GM11168 (cell line): ENCODE data around the gene ACOX1.

ENCODE experiments used
- in situ Hi-C: fragments of 300-500 bp; cut with MboI; formaldehyde crosslinking; loops from one replicate; pipeline ENCODE4 v1.12.0; 2022; ENCODE audit warnings: low sequenced_read_pairs; ENCODE audit not compliant: unreplicated experiment

ACOX1 gene

DNA sequence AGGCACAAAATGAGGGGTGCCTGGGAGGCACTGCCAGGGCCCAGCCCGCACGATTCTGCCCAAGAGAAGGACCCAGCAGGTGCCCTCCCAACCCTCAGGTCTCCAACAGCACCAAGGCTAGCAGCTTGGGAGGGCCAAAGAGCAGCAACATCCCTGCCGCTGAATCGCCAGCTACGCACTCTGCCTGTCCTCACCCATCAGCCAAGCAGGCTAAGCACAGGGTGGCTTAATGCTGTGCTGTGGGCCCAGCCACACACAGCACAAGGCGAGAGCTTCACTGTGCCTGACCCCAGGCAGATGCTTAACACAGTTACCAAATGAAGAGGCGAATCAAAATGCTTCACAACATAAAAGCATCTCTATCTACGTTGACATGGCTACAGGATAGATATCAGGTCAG is 63.7 kb downstream of the ACOX1 start:
- in situ Hi-C loops, result loop anchor here (10.0 to 25.0 kb wide), 2 partner anchors 90 to 397 kb away; partner anchors contain the start of genes CDK3 and QRICH2

DNA sequence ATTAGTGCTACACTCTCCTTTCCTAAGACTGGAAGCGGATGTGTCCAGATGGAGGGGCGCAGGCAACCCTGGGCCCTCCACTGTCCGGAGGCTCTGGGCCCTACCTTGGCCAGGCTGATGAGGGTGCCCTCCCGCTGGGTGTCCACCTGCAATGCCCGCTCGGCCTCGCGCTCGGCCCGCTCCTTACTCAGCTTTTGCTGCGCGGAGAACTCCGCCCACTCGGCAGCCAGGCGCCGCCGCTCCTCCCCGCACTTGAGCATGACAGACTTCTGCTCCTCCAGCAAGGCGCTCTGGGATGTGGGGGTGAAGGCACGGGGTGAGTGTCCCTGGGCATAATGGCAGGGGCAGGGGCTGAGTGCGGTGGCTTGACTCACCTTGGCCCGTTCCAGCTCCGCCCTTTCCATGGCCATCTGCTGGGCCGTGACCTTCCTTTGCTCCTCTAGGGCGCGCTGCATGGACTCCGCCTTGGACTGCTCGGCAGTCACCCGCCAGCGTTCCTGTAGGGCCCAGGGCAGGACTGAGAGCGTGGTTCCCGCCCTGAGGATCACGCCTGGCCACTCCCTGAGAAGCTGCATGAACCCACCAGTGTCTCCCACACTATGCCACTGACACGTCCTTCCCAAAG is 64.2 kb downstream of the ACOX1 start:
- in situ Hi-C loops, result loop anchor here (10.0 to 25.0 kb wide), 2 partner anchors 90 to 398 kb away; partner anchors contain the start of genes CDK3 and QRICH2

DNA sequence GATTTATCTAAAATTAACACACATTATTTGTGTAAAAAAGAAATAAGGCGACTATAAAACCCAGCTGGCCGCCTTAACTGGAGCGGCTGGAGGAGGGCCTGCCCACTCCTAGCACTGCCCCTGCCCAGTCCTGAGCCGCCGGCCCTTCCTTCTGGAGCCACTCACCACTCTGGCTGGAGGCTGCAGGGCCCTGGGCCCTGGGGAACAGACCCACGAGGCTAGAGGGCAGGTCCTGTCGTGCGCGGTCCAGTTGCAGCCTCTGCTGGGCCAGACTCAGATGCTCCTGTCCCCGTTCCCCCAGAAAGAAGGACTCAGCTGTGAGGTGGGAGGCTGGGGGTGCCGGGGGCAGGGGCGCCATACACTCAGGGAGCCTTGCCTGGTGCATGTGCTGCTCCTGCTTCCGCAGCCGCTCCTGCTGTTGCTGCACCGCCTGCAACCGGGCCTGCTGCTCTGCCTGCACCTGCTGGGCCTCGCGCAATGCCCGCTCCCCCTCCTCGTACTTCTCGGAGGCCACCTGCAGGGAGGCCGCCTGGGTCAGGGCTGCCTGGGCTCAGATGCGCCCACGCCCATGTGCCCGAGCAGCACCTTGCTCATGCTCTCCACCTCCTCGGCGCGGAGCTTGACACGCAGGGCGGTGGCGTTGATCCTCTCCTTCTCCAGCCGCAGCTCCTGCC is 65.3 kb downstream of the ACOX1 start:
- in situ Hi-C loops, result loop anchor here (10.0 to 25.0 kb wide), 2 partner anchors 91 to 399 kb away; partner anchors contain the start of genes CDK3 and QRICH2

DNA sequence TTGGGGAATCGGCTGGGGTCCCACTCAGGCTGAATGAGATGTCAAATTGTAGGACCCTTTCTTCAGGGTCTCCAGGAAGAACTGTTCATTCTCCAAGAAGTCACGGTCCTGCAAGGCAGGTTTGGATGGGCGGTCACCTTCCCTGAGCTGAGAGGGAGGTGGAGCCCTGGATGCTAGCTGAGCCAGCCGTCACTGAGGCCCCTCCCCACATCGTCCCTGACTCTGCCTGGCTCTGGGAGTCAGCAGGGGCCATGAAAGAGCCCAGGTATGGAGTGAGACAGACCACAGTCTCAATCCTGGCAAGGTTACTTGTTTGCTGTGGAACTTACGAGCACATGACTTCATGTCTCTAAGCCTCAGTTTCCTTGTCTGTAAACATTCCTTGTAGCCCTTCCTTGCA is 68.3 kb downstream of the ACOX1 start:
- in situ Hi-C loops, result loop anchor here (10.0 to 25.0 kb wide), 2 partner anchors 94 to 402 kb away; partner anchors contain the start of genes CDK3 and QRICH2

DNA sequence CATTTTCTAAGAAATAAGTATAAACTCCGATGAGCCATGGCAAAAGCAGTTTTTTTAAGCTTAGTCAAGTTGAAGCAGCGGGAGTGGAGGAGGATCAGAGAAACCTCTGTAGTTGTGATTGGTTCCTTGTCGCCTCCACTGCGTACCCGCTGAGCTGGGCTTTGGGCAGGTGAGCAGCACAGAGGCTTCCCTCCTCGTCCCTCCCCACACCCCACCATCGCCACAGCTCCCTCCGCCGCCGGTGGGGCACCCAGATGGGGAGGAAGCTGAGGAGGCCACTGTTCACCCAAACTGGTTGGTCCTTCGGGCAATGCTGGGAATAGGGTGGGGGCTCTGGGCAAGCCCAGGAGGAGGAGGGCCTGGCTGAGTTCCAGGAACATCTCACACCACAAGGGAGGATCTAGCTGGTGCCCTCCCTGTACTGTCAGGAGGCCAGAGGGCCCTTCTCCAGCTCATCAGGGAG is 69.1 kb downstream of the ACOX1 start:
- in situ Hi-C loops, result loop anchor here (10.0 to 25.0 kb wide), 2 partner anchors 95 to 402 kb away; partner anchors contain the start of genes CDK3 and QRICH2

DNA sequence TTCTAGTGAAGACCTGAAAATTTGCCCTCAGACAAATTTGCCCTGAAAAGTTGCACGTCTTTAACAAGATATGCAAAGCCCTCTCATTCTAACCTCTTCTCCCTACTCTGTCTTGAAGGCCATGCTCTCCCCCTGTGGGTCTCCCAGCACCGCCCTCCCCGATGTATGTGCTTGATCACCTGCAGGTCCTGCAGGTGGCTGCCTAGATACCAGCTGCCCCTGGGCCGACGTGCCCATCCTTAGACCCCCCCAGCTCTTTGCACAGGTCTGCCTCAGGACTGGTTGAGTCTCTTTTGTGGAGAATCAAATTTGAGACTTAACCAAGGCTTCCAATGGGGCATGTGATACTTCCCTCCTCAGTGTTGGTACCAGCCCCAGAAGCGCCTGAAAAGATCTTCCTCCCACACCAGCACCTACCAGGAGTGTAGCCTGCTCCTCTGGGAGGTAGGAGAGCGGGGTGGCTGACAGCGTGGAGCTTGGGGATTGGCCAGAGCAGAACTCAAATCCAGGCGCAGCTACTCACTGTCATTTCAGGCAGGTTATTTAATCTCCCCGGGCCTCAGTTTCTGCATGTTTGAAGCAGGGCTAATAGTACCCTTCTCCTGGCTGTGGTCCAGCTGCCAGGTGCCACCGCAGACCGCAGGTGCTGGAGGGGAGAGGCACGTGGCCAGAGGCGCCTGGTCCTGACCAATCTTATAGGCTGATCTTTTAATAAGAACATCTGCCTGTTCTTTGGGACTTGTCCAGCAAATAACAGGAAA is 69.7 kb downstream of the ACOX1 start:
- in situ Hi-C loops, result loop anchor here (25.0 kb wide), 1 partner anchor 403 kb away; the partner anchor contains the start of gene QRICH2

DNA sequence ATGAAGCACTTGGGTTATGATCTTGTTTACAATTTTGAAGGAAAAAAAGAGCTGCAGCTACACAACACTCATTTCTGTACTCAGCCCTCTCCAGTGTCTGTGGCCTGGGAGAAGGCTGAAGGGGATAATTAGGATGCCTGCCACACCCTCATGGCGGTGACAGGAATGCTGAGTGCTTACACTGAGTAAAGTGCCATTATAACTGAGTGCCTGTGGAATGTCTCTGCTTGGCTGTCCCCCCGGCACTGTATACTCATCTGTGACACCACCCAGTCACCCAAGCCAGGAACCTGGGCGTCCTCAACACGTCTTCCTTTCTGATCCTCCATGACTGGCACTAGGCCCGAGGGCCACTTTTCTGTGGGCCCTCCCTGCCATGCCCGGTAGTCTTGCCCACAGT is 70.8 kb downstream of the ACOX1 start:
- in situ Hi-C loops, result loop anchor here (25.0 kb wide), 1 partner anchor 404 kb away; the partner anchor contains the start of gene QRICH2

DNA sequence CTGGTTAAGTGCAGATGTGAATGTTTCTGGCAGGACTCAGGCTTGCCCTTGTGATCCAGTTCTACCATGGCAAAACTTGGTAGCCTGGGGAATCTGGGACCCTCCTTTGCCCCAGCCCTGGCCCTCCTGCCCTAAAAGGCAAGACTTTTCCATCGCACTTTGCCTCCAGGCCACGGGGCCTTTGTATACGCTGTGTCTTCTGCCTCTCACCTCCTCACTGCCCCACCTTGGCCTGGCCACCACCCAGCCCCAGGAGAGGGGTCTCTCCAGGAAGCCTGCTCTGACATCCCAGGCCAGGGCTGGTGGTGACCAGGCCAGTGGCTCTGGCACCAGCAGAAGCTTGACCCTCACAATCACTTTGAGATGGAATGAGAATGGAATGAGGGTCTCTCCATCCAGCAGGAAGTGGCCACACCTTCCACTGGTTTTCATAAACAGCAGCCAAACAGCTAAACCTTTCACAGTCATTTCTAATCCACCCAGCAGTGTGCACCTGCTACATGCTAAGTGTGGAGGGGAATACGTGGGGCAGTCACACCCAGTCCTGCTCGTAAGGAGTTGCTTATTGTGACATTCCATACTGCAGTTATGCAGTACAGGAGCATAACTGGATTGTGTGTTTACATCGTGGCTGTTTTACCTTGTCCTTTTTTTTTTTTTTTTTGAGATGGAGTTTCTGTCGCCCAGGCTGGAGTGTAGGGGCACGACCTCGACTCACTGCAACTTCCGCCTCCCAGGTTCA is 72.7 kb downstream of the ACOX1 start:
- in situ Hi-C loops, result loop anchor here (25.0 kb wide), 1 partner anchor 406 kb away; the partner anchor contains the start of gene QRICH2

DNA sequence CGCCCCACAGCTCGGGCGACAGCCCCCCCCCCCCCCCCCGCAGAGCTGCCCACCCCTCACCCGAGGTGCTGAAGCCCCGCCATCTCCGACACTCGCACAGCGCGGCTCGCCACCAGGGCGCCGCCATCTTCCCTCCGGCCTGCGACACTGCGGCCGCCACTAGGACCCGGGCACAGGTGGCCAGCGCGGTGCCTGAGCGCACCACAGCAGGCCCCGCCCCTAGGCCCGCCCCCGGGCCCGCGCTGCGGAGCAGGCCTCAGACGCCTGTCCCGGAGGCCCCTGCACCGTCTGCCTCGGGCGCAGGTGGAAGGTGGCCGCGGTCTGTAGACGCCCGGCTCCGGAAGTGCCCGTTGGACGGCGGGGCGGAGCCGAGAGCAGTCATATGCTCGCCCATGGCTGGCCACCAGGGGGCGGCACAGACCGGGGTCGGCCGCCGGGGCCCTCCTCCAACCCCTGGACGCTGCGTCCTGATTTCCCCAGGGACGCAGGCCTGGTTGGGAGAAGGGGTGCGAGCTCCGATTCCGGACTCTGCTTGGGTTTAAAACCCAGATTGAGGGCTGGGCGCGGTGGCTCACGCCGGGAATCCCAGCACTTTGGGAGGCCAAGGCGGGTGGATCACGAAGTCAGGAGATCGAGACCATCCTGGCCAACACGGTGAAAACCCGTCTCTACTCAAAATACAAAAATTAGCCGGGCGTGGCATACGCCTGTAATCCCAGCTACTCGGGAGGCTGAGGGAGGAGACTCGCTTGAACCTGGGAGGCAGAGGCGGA is 74.0 kb downstream of the ACOX1 start, which contains the start of gene MRPL38:
MRPL38 (minus strand) TSS at position 136 of the 773 bp plus-strand sequence; CDS start at position 127, 9 bp downstream.
- in situ Hi-C loops, result loop anchor here (25.0 kb wide), 1 partner anchor 407 kb away; the partner anchor contains the start of gene QRICH2

DNA sequence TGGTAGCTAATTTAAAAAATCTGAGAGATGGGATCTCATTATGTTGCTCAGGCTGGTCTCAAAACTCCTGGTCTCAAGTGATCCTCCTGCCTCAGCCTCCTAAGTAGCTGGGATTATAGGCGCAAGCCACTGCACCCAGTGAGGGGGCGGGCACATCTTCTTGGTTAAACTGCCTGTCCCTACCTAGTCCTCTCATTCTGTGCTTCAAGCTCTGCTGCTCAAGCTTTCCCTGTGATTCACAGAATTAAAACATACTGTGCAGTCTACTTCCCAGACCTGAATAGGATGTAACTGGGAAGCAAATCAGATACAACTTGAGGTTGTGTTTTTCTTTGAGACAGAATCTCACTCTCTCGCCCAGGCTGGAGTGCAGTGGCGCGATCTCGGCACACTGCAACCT is 76.6 kb downstream of the ACOX1 start:
- in situ Hi-C loops, result loop anchor here (25.0 kb wide), 1 partner anchor 410 kb away; the partner anchor contains the start of gene QRICH2

DNA sequence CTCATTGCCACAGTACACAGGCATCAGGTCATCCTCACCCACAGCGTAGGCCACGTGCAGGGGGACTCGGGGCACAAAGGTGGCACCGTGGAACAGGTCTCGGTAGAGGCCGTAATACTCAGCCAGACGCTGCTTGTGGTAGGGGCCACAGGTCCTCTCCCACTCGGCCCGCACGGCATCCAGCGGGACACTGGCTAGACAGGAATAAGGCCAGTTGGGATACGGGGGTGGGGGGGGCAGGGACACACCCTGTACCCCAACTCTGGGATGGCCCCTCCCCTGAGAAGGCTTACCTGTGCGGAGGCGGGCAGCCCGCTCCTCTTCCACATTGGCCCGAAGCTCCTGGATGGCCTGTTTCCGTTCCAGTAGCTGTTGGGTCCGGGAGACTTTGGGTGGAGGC is 77.2 kb downstream of the ACOX1 start:
- in situ Hi-C loops, result loop anchor here (25.0 kb wide), 1 partner anchor 411 kb away; the partner anchor contains the start of gene QRICH2

DNA sequence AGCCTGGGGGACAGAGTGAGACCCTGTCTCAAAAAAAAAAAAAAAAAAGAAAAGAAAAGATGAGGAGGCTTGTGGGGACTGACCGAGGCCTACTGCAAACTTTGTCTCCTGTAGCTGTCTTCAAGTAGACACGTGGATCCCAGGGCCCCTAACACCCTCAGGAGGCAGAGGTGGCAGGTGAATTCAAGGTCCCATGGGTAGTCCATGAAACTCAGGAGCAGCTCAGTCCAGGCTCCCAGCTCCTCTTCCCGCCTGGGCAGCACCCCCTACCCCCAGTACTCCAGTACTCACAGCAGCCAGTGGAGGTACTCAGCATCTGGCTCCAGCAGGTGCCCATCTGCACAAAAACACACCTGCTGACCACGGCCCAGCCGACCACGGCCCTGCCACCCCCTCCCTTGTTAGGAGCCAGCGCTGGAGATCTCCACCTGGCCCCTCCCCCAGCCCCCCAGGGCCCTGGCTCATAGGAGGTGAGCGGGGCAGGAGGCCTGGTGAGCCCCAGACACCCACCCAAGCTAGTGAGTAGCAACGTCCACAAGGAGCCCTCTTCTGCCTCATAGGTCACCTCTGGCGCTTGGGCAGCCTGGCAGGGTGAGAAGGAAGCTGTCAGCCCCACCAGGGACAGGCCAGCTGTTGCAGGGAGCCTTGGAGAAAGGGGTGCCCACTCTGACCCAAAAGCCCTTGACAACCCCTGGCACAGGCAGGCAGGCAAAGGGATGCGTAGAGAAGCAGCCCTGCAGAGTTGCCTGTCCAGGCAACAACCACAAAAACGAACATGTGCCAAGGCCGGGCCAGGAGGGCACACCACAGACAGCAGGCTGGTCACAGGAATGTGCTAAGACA is 78.1 kb downstream of the ACOX1 start:
- in situ Hi-C loops, result loop anchor here (25.0 kb wide), 1 partner anchor 411 kb away; the partner anchor contains the start of gene QRICH2

DNA sequence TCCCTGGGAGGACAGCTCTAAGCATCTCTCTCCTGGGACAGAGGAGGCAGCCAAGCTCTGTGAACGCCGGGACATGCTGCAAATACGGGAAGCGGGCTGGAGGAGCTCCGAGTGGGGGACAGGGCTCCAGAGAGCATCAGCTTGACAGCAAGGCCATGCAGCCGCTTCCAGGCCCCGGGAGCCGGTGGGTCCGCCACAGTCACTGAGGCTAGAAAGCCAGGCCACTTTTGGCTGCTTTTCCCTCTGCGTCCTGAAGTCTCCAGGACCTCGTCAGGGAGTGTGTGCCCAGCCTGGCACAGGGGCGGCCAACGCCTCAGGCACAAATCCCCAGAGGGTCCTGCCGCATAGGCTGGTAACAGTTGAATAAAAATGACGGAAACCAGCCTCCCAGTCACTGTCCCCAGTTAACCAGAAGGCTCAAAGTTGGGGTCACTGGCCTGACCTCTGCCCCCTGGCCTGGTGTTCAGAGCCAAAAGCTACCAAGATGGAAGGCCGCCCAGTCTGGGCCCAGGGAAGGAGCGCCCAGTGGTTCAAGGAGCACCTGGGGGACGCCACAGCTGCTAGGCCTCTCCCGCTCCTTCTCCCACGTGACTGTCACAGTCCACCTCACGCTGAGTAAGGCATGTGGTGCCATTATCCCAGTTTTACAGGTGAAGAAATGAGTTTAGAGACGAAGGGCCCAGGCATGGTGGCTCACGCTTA is 79.0 kb downstream of the ACOX1 start:
- in situ Hi-C loops, result loop anchor here (25.0 kb wide), 1 partner anchor 412 kb away; the partner anchor contains the start of gene QRICH2

DNA sequence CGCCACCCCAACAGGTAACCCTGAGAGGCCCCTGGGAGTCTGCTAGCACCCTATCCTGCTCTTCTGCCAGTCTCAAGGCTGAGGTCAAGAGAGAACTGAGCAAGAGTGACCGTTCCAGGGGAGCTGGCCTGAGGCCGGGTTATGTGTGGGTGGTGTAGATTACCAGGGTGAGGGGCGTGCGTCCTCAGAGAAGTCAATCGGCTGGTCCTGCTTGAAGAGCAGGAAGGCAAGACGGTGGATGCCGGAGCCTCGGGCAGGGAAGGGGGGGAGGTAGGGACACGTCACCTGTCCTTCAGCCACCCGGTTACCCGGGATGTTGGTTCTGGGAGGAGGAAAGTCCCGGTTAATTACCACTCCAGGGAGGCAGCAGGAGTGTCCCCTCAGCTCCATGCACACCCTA is 79.6 kb downstream of the ACOX1 start:
- in situ Hi-C loops, result no loop called here

DNA sequence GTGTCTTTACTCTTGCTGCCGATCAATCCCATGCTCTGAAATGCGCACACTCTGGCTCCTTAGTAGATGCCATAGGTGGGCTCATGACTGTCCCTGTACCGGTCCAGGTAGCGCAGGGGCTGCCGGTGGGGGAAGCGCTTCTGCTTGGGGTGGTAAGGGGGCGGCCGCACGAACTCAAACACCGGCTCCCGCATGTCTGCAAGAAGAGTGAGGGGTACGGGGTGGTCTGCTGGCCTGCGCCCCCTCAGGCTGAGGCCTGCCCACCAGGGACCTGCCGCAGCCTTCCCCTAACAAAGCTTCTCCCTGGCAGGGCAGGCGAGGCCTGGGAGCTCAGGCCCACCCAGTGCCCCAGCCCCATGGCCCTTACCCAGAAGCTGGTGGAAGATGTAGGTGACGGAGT is 80.2 kb downstream of the ACOX1 start:
- in situ Hi-C loops, result no loop called here

DNA sequence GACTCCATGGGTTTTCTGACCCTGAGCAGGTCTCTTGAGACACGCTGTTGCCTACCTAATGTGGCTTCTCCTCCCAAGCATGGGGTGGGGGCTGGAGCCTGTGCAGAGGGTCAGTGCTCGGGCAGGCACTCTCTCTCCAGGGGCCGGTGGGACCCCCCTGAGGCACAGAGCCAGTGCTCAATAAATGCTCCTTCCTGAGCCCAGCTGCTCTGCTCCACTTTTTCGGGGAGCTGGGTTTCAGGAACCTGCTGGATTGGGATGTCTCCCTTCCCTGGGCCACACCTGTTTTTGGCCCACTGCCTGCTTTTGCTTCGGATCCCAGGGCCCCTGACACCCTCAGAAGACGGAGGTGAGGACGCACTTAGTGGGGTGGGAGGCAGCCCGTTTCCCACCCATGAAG is 80.9 kb downstream of the ACOX1 start:
- in situ Hi-C loops, result no loop called here
